RWPE2 (cell line): Measurements from ENCODE around the gene L3MBTL3.
"Not testable (repeated sequence)": the region's sequence is repeated elsewhere in the genome, so short reads cannot be mapped to it uniquely, and the experiment has no call there.

Experiments
- ATAC-seq: fragments of 200-7000 bp; cut with Tn5 transposase; 3 replicates; pipeline ENCODE4 v1.9.1; 2021; ENCODE audit warnings: low read depth
- DNase-seq: peaks from one replicate; pipeline ENCODE4 v3.0.0-alpha.2; 2020; ENCODE audit warnings: low spot score
- H3K27ac ChIP-seq: fragments of 450-650 bp; 2 replicates; pipeline ENCODE4 v1.5.1; 2017; ENCODE audit warnings: mild to moderate bottlenecking; ENCODE audit not compliant: poor library complexity, severe bottlenecking
- H3K27me3 ChIP-seq: fragments of 250-450 bp; sonication (Bioruptor Pico); 2 replicates; pipeline ENCODE4 v1.5.1; 2021; ENCODE audit warnings: mild to moderate bottlenecking, moderate library complexity; ENCODE audit not compliant: insufficient read depth, poor library complexity, severe bottlenecking
- H3K36me3 ChIP-seq: fragments of 250-450 bp; sonication (Bioruptor Pico); 2 replicates; pipeline ENCODE4 v1.5.1; 2020; ENCODE audit warnings: low read depth, mild to moderate bottlenecking, moderate library complexity
- H3K4me1 ChIP-seq: fragments of 250-450 bp; sonication (Bioruptor Pico); 2 replicates; pipeline ENCODE4 v1.5.1; 2021; ENCODE audit warnings: mild to moderate bottlenecking, moderate library complexity; ENCODE audit not compliant: insufficient read depth, poor library complexity, severe bottlenecking
- H3K4me3 ChIP-seq: fragments of 250-450 bp; sonication (Bioruptor Pico); 2 replicates; pipeline ENCODE4 v1.5.1; 2021; ENCODE audit warnings: mild to moderate bottlenecking, moderate library complexity; ENCODE audit not compliant: severe bottlenecking
- H3K9me3 ChIP-seq: fragments of 250-450 bp; sonication (Bioruptor Pico); 2 replicates; pipeline ENCODE4 v1.5.1; 2021; ENCODE audit warnings: mild to moderate bottlenecking, moderate library complexity; ENCODE audit not compliant: severe bottlenecking
- CTCF ChIP-seq: fragments of 450-650 bp; IDR thresholded peaks from one replicate; pipeline ENCODE4 v1.5.1; 2017; ENCODE audit warnings: mild to moderate bottlenecking, moderate library complexity; ENCODE audit not compliant: poor library complexity, severe bottlenecking

L3MBTL3 gene

GRCh38 chr6:130111031-130111430, 92.7 kb downstream of the L3MBTL3 start:
- no peaks in the 10 kb centered on the region for H3K27me3 ChIP-seq
- no peak overlapping the region for H3K4me3 ChIP-seq
- H3K4me1 ChIP-seq, result no peaks in the 10 kb centered on the region
- DNase-seq (no peak), ATAC-seq (no peak)
- no peaks in the 10 kb centered on the region for H3K9me3 ChIP-seq
- TF ChIP-seq CTCF, result no peak
- H3K27ac ChIP-seq, result no peak overlapping the region
- no peaks in the 10 kb centered on the region for H3K36me3 ChIP-seq

GRCh38 chr6:130113201-130113710, 94.9 kb downstream of the L3MBTL3 start:
- Histone ChIP-seq H3K4me1 (no peaks in the 10 kb centered on the region), H3K27ac (no peak overlapping the region), H3K36me3 (no peaks in the 10 kb centered on the region), H3K4me3 (no peak overlapping the region), H3K9me3 (no peaks in the 10 kb centered on the region), H3K27me3 (no peaks in the 10 kb centered on the region)
- ATAC-seq (no peak), DNase-seq (no peak)
- TF ChIP-seq CTCF, result no peak

- H3K9me3 ChIP-seq, result no peaks in the 10 kb centered on the region
- no peak for TF ChIP-seq CTCF
- no peaks in the 10 kb centered on the region for H3K4me1 ChIP-seq
- H3K36me3 ChIP-seq, result no peaks in the 10 kb centered on the region; the same call in 1 of the 2 replicates
- no peak for ATAC-seq
- no peak for DNase-seq
- no peak overlapping the region for H3K27ac ChIP-seq
- no peak overlapping the region for H3K4me3 ChIP-seq
- no peaks in the 10 kb centered on the region for H3K27me3 ChIP-seq
Observed at GRCh38 chr6:130115036-130115435, 96.7 kb downstream of the L3MBTL3 start.

GRCh38 chr6:130116273-130116672, 97.9 kb downstream of the L3MBTL3 start:
- no peak for TF ChIP-seq CTCF
- Histone ChIP-seq H3K27ac (no peak overlapping the region), H3K4me3 (no peak overlapping the region), H3K36me3 (no peaks in the 10 kb centered on the region; the same call in none of the 2 replicates), H3K27me3 (no peaks in the 10 kb centered on the region), H3K4me1 (no peaks in the 10 kb centered on the region), H3K9me3 (no peaks in the 10 kb centered on the region)
- DNase-seq (no peak), ATAC-seq (no peak)

GRCh38 chr6:130117187-130117701, 98.9 kb downstream of the L3MBTL3 start:
- not testable (repeated sequence) for H3K27ac ChIP-seq, ATAC-seq, H3K4me1 ChIP-seq

More at GRCh38 chr6:130117187-130117701, 98.9 kb downstream of the L3MBTL3 start:
- DNase-seq, H3K4me3 ChIP-seq, H3K9me3 ChIP-seq, H3K27me3 ChIP-seq, H3K36me3 ChIP-seq: not testable (repeated sequence)
